T follicular helper cell (primary cell): ENCODE data around the gene SELENOI.
"Not testable (repeated sequence)": the region's sequence is repeated elsewhere in the genome, so short reads cannot be mapped to it uniquely, and the experiment has no call there.

Experiments
- DNase-seq: peaks from one replicate; pipeline ENCODE4 v3.0.0-alpha.2; 2020; ENCODE audit warnings: low read depth

Gene SELENOI

DNA sequence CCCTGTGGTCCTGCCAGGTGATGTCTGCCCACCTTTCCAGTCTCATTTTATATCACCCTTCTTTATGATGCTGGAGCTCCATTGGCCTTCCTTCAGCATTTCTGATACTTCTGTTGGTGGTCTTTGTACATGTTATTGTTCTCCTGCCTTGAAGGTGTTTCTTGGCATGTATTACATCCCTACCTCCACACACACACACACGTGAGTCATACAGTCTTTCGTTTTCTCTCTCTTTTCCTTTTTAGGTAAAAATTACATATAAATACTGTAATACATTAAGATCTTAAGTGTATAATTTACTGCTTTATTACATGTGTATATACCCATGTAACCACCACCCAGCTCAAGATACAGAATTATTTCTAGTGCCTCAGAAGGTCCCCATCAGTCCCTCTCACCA is 10.8 kb downstream of the SELENOI start:
- no peak for DNase-seq

DNA sequence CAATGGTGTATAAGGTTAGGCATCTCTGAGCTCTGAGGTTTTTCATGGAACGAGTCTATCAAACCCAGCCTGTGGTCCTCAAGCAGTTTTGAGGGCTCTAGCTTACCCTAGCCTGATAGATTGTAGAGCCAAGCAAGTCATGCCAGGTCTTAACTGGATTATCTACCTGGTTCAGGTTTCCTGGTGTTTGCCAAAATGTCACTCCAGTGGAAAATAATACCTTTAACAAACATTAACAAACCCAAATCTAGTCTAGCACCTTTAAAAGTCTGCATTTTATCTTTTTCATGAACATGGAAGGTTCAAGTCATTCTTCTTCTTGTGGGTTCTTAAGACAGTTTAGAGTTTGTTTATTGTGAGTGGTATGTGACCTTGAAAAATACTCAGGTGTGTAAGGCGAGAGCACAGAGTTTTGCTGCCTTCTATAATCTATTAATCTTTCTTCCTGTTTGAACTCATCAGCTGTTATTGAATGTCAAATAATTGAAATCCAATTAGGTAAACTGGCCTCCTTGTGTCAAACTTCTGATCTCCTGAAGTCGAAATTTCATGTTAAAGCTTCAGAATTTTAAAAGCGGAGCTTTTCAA is 14.0 kb downstream of the SELENOI start:
- DNase-seq, result no peak

DNA sequence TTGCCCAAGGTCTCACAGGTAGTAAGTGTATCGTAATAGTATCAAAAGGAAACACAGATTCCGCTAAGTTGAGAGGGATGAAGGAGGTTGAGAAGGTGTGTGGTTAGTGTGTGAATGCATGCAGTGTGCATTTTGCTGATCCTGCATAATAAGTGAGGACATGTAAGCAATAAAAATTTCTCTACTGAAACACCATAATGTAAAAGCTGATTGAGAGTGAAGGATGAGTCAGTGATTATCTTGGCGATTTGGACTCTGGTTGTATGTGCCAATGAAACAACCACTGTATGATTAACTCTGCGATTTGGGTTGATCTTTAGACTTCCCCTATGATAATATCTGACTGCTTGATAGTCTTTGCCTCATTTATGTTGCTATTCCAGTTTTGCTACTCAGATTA is 17.4 kb downstream of the SELENOI start:
- DNase-seq, result no peak

DNA sequence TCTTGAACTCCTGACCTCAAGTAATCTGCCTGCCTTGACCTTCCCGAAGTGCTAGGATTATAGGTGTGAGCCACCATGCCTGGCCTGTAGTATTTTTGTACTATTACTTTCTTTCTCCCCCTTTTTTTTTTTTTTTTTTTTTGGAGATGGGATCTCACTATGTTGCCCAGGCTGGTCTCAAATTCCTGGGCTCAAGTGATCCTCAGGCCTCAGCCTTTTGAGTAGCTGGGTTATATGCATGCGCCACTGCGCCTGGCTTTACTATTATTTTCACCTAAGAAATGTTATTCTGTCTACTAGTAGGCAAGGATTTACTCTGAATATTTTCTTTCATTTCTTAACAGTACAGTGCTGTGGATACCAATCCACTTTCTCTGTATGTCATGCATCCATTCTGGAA is 18.0 kb downstream of the SELENOI start:
- no peak for DNase-seq

DNA sequence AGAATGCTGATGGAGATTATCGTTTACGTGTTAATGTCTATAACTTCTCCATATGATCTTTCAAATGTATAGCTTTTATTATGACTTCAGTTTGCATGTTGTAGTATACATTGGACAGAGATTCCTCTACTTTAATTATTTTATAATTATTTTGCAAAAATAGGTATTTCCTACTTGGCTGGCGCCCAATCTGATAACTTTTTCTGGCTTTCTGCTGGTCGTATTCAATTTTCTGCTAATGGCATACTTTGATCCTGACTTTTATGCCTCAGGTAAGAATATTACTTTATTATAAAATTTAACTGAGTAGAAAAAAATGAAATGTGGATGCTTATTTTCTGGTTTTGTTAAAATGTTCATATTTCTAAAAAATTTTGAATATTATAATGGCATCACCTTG is 18.7 kb downstream of the SELENOI start:
- no peak for DNase-seq

DNA sequence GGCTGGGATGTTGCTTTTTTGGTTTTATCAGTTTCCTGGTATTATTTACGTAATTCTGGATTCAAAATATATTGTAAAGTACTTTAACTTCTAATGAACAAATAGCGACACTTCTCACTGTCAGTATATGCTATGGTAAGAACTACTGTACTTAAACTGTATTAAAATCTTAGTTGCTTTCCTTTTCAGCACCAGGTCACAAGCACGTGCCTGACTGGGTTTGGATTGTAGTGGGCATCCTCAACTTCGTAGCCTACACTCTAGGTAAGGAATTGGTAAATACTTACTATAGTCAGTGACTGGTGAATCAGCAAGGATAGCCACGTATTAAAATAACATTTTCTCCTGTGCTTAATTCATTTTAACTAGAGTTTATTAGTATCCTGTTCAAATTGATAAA is 21.0 kb downstream of the SELENOI start:
- DNase-seq, result no peak

DNA sequence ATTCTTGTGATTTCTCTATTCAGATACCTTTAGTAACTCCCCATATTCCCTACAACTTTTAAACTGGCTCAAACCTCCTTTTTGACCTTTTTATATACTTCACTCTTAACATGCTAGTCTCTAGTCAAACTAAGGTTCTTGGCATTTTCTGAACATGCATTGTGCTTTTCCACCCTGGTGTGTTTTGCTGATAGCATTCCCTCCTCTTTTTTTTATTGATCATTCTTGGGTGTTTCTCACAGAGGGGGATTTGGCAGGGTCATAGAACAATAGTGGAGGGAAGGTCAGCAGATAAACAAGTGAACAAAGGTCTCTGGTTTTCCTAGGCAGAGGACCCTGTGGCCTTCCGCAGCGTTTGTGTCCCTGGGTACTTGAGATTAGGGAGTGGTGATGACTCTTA is 23.7 kb downstream of the SELENOI start:
- DNase-seq, result not testable (repeated sequence)

DNA sequence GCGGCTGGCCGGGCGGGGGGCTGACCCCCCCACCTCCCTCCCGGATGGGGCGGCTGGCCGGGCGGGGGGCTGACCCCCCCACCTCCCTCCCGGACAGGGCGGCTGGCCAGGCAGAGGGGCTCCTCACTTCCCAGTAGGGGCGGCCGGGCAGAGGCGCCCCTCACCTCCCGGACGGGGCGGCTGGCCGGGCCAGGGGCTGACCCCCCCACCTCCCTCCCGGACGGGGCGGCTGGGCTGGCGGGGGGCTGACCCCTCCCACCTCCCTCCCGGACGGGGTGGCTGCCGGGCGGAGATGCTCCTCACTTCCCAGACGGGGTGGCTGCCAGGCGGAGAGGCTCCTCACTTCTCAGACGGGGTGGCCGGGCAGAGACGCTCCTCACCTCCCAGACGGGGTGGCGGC is 25.0 kb downstream of the SELENOI start:
- not testable (repeated sequence) for DNase-seq

DNA sequence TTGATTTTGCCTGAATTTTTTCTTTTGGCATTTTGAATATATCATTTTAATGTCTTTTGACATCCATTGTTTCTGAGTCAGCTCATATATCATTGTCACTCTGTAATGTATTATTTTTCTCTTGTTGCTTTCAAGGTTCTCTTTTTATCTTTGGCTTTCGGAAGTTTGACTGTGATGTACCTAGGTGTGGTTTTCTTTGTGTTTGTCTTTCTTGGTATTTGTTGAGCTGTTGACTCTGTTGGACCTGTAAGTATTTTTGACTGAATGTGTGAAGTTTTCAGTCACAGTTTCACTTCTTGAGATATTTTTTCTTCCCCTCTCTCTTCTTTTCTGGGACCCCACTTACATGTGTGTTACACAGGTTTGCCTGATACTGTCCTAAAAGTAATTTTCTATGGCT is 30.9 kb downstream of the SELENOI start:
- no peak for DNase-seq

DNA sequence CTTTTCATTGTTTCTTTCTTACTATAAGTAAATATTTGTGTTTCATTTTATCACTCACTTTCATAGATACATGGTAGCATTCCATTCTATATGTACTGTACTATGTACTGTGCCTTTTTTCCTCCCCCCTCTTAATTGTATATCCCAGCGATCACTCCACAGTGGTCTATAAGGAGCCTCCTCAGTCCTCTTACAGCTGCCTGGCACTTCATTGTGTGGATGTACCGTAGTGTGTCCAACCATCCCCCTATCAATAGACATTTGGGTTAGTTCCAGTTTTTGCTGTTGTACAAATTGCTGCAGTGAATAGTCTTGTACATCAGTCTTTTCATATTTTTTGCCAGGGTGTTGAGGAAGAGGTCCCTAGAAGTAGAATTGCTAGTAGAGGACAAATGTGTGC is 34.3 kb downstream of the SELENOI start:
- no peak for DNase-seq

DNA sequence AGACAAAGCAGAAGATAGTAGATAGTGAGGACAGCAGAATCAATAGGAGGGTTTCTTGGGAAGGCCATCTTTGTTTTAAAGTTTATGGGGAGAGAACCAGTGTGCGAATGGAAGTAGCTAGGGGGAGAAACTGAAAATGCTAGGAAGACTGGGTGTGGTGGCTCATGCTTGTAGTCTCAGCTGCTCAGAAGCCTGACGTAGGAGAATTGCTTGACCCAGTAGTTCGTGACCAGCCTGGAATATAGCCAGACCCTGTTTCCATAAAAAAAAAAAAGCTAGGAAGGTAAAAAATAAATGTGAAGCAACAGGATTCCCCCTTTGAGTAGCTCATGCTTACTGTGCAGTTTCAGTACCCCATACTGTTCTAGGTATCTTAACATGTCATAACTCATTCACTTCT is 36.6 kb downstream of the SELENOI start:
- no peak for DNase-seq

DNA sequence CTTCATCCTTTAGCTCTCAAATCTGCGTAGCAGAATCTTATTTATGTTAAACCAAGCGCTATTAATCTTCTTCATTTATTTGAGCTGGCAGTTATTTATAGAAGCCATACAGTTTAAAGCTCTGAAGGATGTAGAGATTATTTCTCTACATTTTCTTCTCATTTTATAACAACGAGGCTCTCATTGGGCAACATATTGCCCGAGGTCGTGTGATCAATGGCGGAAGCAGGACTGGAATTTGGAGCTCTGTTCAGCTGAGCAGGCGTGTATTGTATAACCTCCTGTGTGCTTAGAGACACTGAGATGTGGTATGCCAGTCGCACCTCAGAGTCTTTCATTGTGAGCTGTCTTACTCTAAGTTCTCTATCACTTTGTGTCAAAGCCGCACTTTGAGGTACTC is 38.2 kb downstream of the SELENOI start:
- DNase-seq, result no peak

DNA sequence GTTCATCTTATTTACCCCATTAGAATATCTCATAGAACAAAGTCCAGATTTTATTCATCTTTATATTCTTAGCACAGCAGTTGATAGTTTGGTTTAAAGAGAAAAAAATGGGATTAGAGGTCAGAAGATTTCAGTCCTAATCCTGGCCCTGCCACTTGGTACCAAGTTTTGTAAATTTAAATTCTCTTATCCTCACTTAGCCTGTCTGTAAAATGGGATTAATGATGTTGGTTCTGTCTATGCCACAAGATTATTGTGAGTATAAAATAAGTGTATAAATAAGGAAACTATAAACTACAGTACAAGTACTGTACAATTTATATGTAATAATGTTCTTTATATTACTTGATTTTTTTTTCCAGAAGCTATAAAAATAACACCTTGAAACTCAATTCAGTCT is 38.7 kb downstream of the SELENOI start:
- no peak for DNase-seq

DNA sequence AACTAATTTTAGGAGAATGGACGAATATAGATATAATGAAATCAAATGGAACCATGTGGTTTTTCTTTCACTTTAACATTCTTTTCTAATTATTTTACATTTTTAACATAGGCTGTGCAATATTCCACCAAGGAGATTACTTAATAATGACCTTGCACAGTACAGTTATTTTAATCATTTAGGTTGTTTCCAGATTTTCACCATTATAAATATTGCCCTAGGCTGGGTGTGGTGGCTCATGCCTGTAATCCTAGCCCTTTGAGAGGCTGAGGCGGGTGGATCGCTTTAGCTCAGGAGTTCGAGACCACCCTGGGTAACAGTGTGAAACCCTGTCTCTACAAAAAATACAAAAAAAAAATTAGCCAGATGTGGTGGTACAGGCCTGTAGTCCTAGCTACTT is 41.2 kb downstream of the SELENOI start:
- no peak for DNase-seq

DNA sequence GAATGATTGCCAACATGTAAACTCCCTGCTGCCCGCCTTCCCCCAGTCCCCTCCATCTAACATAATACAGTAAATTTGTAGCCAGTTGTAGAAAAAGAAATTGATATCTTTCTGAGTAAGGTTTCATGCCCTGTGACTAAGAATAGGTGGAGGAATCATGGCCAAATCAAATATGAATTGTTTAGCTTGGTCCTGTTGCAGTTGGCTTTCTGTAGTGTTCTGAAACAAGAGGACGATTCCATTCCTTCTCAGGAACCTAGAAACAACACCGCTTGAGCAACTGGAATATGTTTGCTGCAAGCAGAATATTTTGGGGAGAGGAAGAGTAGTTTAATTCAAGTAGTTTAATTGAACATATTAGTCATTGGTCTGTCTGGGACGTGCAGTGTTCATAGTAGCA is 48.8 kb downstream of the SELENOI start:
- DNase-seq, result no peak

DNA sequence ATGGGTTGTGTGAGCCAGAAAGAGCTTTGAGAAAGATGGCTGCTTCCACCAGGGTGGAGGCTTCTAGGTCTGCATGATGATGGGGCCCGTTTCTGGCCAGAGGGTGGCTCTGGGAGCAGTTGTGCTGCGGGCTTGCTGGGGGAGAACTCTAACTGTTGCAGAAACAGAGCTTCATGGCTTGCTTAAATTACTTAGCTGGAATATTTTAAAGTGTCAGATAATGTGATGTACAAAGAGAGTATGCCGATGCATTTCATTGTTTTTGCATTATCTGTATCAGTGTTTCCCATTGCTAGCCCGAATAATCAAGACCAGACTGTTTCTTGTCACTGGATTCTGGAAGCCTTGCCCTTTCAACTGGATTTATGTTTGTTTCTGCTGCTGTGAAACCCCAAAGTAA is 49.5 kb downstream of the SELENOI start:
- no peak for DNase-seq

DNA sequence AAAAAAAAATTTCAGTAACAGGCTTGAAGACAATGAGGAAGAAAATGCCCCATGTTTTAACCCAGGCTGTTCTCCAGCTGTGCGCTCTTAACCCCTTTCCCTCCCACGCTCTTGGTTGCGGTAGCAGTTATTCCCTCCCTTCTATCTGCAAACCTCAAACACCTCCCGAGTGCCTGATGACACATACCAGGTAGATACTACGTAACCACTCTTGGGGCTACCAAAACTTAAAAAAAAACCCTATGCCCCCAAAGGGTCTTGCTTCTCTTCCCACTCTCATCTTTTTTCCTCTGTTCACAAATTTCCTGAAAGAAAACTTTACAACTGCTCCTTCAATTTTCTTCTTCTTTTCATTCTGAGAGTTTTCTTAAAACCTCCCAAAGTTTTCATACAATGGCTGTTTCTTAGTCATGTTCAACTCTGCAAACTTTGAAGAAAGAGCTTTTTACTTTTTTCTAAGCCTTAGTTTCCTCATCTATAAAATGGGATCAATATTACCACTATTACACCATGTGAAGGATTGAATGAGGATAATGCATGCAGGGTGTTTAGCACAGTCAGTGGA is 50.9 kb downstream of the SELENOI start:
- DNase-seq, result no peak

DNA sequence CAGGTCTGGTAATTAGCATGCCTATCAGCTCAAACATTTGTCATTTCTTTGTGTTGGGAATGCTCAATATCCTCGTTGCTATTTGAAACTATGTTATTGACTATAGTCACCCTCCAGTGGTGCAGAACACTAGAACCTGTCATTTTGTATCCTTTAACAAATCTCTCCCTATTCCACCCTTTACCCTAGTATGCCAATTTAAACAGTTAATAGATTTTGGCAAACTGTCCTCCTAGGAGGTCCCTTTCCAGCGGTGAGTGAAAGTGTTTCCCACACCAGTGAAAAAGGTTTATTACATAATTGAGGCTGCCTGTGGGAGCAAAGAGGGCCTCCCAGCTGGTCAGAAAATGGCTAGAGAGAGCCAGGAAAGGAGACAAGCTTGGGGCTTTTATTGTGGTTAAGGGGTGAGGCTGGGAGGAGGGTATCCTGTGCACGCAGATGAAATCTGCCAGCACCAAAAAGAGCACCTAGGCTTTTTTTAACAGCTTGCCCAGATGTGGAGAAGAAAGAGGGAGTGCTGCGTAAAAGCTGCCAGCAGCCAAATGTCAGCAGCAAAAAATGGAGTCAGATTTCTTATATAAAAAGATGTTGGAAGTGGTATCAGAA is 53.9 kb downstream of the SELENOI start:
- no peak for DNase-seq

DNA sequence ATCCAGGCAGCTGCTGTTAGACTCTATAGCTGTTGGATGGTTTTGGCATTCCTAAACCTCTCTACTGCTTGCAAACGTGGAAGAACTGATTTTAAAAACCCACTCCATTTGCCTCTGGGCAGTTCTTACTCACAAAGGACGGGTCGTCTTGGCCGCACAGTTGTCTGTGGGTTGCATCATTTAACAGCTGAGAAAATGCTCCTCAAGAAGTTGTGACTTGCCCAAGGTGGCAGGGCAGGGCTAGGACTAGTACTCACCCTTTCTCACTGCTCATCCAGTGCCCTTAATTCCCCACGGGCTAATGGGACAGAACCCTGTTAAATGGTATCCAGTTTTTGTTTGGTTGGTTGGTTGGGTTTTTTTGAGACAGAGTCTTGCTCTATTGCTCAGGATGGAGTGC is 54.8 kb downstream of the SELENOI start:
- DNase-seq, result no peak

DNA sequence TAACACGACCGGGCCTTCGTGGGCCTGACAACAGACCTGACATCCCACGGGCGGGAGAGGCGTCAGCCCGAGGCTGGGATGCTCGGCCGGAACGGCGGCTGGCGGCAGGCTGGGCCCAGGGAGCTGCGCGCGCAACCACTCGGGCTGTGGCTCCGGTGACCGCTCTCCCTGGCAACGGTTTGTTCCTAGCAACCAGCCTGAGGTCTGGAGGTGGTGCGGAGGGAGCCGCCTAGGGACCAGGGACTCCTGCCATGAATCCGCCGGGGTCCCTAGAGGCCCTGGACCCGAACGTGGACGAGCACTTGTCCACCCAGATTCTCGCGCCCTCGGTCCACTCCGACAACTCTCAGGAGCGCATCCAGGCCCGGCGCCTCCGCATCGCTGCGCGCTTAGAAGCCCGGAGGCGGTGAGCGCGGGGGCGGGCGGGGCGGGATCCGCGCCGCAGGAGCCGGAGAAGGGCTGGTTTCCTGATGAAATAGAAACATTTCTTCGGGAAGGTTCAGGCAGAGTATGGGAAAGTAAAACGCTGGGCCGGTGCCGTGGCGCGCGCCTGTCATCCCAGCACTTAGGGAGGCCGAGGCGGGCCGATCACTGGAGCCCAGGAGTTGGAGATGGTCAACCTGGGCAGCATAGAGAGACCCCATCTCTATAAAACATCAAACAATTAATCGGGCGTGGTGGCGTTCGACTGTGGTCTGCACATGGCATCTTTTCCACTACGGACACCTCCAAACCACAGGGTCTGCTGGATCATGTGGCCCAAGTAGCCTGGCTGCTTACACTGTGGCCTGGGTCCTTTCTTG is 56.0 kb downstream of the SELENOI start, which contains the start of gene DRC1:
Gene DRC1, plus strand, starts transcription at position 182 of the 803 bp plus-strand sequence. Its CDS starts 70 bp downstream, at position 252.
- no peak for DNase-seq

DNA sequence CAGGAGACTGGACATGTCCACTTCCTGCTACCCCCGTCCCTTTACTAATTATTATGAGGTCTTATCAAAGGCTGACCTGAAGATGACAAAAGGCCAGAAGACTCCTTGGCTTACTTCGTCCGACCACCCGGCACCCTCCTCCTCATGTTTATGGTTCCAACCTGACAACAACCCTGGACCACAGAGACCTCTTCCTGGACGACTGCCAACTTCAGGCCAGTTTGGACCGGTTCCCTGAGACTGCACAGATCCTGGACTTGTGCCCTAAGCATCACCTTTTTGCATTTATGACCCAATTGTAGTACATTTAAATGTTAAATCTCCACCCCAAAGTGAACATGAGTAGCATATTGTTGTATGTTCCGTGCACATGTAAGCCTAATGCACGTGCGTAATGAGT is 61.6 kb downstream of the SELENOI start:
- no peak for DNase-seq

DNA sequence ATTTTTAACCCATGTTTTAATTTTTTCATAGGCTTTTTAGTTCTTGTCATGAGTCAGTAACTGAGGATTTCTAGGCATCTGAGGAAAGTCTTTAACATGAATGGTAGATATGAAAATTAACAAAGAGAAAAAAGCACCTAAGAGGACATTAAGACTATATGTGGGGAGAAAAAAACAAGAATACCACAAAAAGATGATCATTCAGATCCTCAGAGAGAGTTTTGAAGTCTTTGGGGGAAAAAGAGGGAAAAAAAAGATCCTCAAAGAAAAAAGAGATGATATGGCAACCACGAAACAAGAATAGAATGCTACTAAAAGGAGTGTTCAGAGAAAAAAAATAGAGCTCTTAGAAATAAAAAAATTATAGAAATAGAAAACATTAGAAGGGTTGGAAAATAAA is 63.8 kb downstream of the SELENOI start:
- no peak for DNase-seq

DNA sequence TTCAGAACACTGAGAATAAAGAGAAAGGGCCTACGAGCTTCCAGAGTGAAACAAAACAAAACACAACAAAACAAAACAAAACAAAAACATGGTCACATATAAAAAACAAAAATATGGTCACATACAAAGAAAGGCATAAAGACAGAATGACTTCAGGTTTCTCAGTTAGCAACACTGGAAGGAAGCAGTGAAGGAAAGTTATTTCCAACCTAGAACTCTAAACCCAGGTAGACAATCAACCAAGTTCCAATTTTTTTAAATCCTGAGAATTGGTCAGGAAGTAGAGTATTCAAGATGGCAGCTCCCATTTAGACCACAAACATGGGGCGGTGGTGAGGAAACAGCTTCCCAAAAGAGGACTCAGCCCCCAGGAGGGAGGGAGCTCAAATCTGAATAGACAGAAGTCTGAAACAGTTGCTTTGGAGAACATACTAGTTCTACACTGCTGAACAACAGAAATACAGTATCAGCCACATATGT is 64.9 kb downstream of the SELENOI start:
- no peak for DNase-seq
